ENCODE results near the gene TTC13. TPM values are rescaled to one million over a fixed set of nuclear protein-coding genes. Genes with fewer than 3 reads are reported as not detected.

The TTC13 gene
- total RNA-seq, 1 experiment from 2014 or later, result 4.4 TPM

DNA sequence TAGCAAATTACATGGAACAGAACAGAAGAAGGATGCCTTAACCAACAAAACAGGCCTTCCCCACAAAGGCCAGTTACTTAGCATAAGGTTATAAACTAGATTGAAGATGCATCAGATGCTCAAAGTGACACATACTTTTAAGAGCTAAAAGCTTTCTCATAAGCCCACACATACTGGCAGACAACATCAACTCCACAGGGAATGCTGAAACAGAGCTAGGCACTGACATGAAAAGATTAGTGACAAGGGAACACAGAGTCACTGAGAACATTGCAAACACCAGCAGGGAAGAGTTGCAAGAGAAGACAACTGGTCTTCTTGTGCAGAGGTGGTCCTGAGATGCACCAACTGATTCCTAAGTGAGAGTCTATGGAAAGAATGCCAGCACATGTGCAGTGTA is 6.9 kb downstream of the TTC13 start (continued):
- TF ChIP-seq, protein P1, sequence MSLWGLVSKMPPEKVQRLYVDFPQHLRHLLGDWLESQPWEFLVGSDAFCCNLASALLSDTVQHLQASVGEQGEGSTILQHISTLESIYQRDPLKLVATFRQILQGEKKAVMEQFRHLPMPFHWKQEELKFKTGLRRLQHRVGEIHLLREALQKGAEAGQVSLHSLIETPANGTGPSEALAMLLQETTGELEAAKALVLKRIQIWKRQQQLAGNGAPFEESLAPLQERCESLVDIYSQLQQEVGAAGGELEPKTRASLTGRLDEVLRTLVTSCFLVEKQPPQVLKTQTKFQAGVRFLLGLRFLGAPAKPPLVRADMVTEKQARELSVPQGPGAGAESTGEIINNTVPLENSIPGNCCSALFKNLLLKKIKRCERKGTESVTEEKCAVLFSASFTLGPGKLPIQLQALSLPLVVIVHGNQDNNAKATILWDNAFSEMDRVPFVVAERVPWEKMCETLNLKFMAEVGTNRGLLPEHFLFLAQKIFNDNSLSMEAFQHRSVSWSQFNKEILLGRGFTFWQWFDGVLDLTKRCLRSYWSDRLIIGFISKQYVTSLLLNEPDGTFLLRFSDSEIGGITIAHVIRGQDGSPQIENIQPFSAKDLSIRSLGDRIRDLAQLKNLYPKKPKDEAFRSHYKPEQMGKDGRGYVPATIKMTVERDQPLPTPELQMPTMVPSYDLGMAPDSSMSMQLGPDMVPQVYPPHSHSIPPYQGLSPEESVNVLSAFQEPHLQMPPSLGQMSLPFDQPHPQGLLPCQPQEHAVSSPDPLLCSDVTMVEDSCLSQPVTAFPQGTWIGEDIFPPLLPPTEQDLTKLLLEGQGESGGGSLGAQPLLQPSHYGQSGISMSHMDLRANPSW (CRISPR knock-in tag; conservative IDR thresholded peaks at IDR 0.05; ENCODE audit: low read depth), result no peak
- no peak for TF ChIP-seq ELF4 (CRISPR knock-in tag; IDR thresholded peaks at IDR 0.05; ENCODE audit: low read depth)
- TF ChIP-seq ZNF263 (CRISPR knock-in tag; IDR thresholded peaks at IDR 0.05; ENCODE audit: low read depth), result no peak
- TF ChIP-seq ZNF121 (CRISPR knock-in tag; IDR thresholded peaks at IDR 0.05), result no peak
- TF ChIP-seq PRRX2 (CRISPR knock-in tag; IDR thresholded peaks at IDR 0.05), result no peak
- TF ChIP-seq, protein P2, sequence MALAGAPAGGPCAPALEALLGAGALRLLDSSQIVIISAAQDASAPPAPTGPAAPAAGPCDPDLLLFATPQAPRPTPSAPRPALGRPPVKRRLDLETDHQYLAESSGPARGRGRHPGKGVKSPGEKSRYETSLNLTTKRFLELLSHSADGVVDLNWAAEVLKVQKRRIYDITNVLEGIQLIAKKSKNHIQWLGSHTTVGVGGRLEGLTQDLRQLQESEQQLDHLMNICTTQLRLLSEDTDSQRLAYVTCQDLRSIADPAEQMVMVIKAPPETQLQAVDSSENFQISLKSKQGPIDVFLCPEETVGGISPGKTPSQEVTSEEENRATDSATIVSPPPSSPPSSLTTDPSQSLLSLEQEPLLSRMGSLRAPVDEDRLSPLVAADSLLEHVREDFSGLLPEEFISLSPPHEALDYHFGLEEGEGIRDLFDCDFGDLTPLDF (CRISPR knock-in tag; IDR thresholded peaks at IDR 0.05), result no peak
- no peak for TF ChIP-seq RORB (CRISPR knock-in tag; IDR thresholded peaks at IDR 0.05)
- TF ChIP-seq, protein P3, sequence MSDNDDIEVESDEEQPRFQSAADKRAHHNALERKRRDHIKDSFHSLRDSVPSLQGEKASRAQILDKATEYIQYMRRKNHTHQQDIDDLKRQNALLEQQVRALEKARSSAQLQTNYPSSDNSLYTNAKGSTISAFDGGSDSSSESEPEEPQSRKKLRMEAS (CRISPR knock-in tag; IDR thresholded peaks at IDR 0.05), result no peak
- TF ChIP-seq, protein P4, sequence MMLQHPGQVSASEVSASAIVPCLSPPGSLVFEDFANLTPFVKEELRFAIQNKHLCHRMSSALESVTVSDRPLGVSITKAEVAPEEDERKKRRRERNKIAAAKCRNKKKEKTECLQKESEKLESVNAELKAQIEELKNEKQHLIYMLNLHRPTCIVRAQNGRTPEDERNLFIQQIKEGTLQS (CRISPR knock-in tag; conservative IDR thresholded peaks at IDR 0.05), result no peak
- TF ChIP-seq, protein P5, sequence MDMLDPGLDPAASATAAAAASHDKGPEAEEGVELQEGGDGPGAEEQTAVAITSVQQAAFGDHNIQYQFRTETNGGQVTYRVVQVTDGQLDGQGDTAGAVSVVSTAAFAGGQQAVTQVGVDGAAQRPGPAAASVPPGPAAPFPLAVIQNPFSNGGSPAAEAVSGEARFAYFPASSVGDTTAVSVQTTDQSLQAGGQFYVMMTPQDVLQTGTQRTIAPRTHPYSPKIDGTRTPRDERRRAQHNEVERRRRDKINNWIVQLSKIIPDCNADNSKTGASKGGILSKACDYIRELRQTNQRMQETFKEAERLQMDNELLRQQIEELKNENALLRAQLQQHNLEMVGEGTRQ (CRISPR knock-in tag; IDR thresholded peaks at IDR 0.05), result no peak
- no peak for TF ChIP-seq KAT7 (CRISPR knock-in tag; IDR thresholded peaks at IDR 0.05; ENCODE audit: borderline replicate concordance)
- TF ChIP-seq ZNF416 (CRISPR knock-in tag; IDR thresholded peaks at IDR 0.05), result no peak
- TF ChIP-seq FOXK1 (CRISPR knock-in tag; IDR thresholded peaks at IDR 0.05), result no peak
- no peak for TF ChIP-seq TEAD1 (CRISPR knock-in tag; IDR thresholded peaks at IDR 0.05)
- TF ChIP-seq, protein P6, sequence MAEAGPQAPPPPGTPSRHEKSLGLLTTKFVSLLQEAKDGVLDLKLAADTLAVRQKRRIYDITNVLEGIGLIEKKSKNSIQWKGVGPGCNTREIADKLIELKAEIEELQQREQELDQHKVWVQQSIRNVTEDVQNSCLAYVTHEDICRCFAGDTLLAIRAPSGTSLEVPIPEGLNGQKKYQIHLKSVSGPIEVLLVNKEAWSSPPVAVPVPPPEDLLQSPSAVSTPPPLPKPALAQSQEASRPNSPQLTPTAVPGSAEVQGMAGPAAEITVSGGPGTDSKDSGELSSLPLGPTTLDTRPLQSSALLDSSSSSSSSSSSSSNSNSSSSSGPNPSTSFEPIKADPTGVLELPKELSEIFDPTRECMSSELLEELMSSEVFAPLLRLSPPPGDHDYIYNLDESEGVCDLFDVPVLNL (CRISPR knock-in tag; IDR thresholded peaks at IDR 0.05; ENCODE audit: borderline replicate concordance, low read depth), result no peak

DNA sequence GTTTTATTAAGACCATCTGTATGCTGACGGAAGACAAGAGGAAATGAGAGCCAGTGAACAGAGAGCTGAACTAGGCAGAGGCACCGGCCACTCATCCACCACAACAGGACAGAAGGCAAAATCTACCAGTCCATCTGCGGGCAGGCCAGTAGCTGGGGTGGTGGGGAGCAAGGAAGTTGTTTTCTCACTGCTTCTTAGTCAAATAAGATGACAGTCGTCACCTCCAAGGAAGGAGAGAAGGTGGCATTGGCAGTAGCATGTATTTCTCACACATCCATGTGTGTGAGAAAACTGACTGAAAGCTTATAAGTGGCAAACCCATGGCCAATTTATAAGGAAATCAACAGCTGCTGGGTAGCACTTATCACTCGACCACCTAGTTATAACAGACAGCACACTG is 8.2 kb downstream of the TTC13 start:
- Mint-ChIP-seq H3K9me3 (no peaks in the 10 kb centered on the region), H3K4me1 (no peaks in the 10 kb centered on the region), H3K4me3 (no peak overlapping the region), H3K27ac (no peak overlapping the region), H3K27me3 (ENCODE audit: low read depth) (peaks cover 35% of the 10 kb centered on the region), H3K36me3 (no peaks in the 10 kb centered on the region)
- ATAC-seq (no peak), DNase-seq (ENCODE audit: low spot score) (no peak)
- TF ChIP-seq GABPB1 (CRISPR knock-in tag; IDR thresholded peaks at IDR 0.05) (no peak), ZNF121 (CRISPR knock-in tag; IDR thresholded peaks at IDR 0.05) (no peak), RORB (CRISPR knock-in tag; IDR thresholded peaks at IDR 0.05) (no peak), ZBTB21 (CRISPR knock-in tag; IDR thresholded peaks at IDR 0.05; ENCODE audit: borderline replicate concordance) (no peak), NFE2L1 (CRISPR knock-in tag; IDR thresholded peaks at IDR 0.05) (no peak), ZNF423 (CRISPR knock-in tag; IDR thresholded peaks at IDR 0.05) (no peak), ATF1 (CRISPR knock-in tag; IDR thresholded peaks at IDR 0.05) (no peak), GRHL2 (CRISPR knock-in tag; IDR thresholded peaks at IDR 0.05; ENCODE audit: insufficient replicate concordance, severe bottlenecking) (no peak), JAZF1 (CRISPR knock-in tag; IDR thresholded peaks at IDR 0.05) (no peak), ZNF396 (CRISPR knock-in tag; IDR thresholded peaks at IDR 0.05; ENCODE audit: borderline replicate concordance) (no peak), SMAD4 (CRISPR knock-in tag; IDR thresholded peaks at IDR 0.05) (no peak)
- TF ChIP-seq, protein P7, sequence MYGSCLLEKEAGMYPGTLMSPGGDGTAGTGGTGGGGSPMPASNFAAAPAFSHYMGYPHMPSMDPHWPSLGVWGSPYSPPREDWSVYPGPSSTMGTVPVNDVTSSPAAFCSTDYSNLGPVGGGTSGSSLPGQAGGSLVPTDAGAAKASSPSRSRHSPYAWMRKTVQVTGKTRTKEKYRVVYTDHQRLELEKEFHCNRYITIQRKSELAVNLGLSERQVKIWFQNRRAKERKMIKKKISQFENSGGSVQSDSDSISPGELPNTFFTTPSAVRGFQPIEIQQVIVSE (CRISPR knock-in tag; IDR thresholded peaks at IDR 0.05; ENCODE audit: borderline replicate concordance), result no peak
- TF ChIP-seq, protein P8, sequence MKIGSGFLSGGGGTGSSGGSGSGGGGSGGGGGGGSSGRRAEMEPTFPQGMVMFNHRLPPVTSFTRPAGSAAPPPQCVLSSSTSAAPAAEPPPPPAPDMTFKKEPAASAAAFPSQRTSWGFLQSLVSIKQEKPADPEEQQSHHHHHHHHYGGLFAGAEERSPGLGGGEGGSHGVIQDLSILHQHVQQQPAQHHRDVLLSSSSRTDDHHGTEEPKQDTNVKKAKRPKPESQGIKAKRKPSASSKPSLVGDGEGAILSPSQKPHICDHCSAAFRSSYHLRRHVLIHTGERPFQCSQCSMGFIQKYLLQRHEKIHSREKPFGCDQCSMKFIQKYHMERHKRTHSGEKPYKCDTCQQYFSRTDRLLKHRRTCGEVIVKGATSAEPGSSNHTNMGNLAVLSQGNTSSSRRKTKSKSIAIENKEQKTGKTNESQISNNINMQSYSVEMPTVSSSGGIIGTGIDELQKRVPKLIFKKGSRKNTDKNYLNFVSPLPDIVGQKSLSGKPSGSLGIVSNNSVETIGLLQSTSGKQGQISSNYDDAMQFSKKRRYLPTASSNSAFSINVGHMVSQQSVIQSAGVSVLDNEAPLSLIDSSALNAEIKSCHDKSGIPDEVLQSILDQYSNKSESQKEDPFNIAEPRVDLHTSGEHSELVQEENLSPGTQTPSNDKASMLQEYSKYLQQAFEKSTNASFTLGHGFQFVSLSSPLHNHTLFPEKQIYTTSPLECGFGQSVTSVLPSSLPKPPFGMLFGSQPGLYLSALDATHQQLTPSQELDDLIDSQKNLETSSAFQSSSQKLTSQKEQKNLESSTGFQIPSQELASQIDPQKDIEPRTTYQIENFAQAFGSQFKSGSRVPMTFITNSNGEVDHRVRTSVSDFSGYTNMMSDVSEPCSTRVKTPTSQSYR (CRISPR knock-in tag; IDR thresholded peaks at IDR 0.05), result no peak
- TF ChIP-seq, protein P9, sequence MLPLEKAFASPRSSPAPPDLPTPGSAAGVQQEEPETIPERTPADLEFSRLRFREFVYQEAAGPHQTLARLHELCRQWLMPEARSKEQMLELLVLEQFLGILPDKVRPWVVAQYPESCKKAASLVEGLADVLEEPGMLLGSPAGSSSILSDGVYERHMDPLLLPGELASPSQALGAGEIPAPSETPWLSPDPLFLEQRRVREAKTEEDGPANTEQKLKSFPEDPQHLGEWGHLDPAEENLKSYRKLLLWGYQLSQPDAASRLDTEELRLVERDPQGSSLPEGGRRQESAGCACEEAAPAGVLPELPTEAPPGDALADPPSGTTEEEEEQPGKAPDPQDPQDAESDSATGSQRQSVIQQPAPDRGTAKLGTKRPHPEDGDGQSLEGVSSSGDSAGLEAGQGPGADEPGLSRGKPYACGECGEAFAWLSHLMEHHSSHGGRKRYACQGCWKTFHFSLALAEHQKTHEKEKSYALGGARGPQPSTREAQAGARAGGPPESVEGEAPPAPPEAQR (CRISPR knock-in tag; IDR thresholded peaks at IDR 0.05), result no peak
- ChIA-PET CTCF (interaction anchor here (0.6 kb wide), 1 partner anchor 66 kb away, joined by 3 read pairs; no protein-coding TSS in a partner anchor), POLR2A (no interaction called here)
